GM12874 (cell line): ENCODE measurements around the gene SELENOI.

ENCODE experiments used
- CTCF ChIP-seq: IDR thresholded peaks from 2 replicates; pipeline ENCODE4 v1.5.1; 2011; ENCODE audit warnings: low read depth, mild to moderate bottlenecking, control low read depth, low read length, moderate library complexity; ENCODE audit not compliant: insufficient read depth

Gene SELENOI

GRCh38 chr2:26411419-26411818 lies 65.5 kb downstream of the SELENOI start:
- no peak for TF ChIP-seq CTCF

GRCh38 chr2:26412091-26412673 lies 66.2 kb downstream of the SELENOI start:
- TF ChIP-seq CTCF = no peak

GRCh38 chr2:26414311-26414710 lies 68.4 kb downstream of the SELENOI start:
- no peak for TF ChIP-seq CTCF

GRCh38 chr2:26421961-26422360 lies 76.0 kb downstream of the SELENOI start:
- TF ChIP-seq CTCF = no peak

GRCh38 chr2:26422947-26423629 lies 77.1 kb downstream of the SELENOI start:
- TF ChIP-seq CTCF = no peak

GRCh38 chr2:26423750-26424149 lies 77.8 kb downstream of the SELENOI start:
- no peak for TF ChIP-seq CTCF

- TF ChIP-seq CTCF = no peak
Observed at GRCh38 chr2:26424221-26424620, 78.3 kb downstream of the SELENOI start.

GRCh38 chr2:26428846-26429245 lies 82.9 kb downstream of the SELENOI start:
- TF ChIP-seq CTCF = no peak
